ENCODE measurements around the gene OGFOD3. TPM values are rescaled to one million over a fixed set of nuclear protein-coding genes. Genes with fewer than 3 reads are reported as not detected.

The OGFOD3 gene
- total RNA-seq, 1 donor from 2014 or later, result 19.9 TPM

DNA sequence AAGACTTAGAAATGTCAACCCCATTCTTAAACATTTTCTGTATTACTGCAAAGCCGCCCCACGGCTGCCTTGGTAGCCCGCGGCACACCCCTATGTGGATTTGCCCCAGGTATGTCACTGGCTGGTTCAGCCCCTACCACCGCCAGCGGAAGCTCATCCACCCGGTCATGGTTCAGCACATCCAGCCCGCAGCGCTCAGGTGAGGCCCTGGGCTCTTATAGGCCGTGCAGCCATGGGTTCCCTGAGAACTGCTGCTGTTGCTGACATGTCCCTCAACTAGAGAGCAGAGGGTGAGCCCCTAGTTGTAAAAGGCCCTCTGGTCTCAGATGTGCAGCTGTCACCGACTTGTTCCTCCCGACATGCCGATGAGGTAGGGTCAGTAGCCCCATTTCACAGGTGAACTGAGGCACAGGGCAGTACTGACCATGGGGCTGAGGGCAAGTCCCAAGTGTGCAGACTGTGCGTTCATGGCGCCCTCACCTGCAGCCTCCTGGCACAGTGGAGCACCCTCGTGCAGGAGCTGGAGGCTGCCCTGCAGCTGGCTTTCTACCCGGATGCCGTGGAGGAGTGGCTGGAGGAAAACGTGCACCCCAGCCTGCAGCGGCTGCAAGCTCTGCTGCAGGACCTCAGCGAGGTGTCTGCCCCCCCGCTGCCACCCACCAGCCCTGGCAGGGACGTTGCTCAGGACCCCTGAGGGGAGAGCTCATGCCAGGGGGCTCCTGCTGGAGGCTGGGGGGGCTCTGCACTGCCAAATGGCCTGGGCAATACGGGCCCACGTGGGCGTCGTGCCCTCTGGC lies 23.5 kb upstream of the OGFOD3 start:
- TF ChIP-seq, protein P1, sequence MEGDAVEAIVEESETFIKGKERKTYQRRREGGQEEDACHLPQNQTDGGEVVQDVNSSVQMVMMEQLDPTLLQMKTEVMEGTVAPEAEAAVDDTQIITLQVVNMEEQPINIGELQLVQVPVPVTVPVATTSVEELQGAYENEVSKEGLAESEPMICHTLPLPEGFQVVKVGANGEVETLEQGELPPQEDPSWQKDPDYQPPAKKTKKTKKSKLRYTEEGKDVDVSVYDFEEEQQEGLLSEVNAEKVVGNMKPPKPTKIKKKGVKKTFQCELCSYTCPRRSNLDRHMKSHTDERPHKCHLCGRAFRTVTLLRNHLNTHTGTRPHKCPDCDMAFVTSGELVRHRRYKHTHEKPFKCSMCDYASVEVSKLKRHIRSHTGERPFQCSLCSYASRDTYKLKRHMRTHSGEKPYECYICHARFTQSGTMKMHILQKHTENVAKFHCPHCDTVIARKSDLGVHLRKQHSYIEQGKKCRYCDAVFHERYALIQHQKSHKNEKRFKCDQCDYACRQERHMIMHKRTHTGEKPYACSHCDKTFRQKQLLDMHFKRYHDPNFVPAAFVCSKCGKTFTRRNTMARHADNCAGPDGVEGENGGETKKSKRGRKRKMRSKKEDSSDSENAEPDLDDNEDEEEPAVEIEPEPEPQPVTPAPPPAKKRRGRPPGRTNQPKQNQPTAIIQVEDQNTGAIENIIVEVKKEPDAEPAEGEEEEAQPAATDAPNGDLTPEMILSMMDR (IDR thresholded peaks at IDR 0.05), result no peak
- no peaks in the 10 kb centered on the region for H3K27me3 Mint-ChIP-seq (ENCODE audit: low read depth)
- H3K9me3 Mint-ChIP-seq (ENCODE audit: low read depth), result no peaks in the 10 kb centered on the region
- no peak overlapping the region for H3K27ac Mint-ChIP-seq (ENCODE audit: unreplicated experiment)
- peaks cover 3% of the 10 kb centered on the region for H3K4me1 Mint-ChIP-seq (ENCODE audit: low read depth)
- H3K36me3 Mint-ChIP-seq (ENCODE audit: low read depth), result no peaks in the 10 kb centered on the region
- H3K4me3 Mint-ChIP-seq (ENCODE audit: unreplicated experiment), result no peak overlapping the region
- no peak for DNase-seq (ENCODE audit: low spot score)

DNA sequence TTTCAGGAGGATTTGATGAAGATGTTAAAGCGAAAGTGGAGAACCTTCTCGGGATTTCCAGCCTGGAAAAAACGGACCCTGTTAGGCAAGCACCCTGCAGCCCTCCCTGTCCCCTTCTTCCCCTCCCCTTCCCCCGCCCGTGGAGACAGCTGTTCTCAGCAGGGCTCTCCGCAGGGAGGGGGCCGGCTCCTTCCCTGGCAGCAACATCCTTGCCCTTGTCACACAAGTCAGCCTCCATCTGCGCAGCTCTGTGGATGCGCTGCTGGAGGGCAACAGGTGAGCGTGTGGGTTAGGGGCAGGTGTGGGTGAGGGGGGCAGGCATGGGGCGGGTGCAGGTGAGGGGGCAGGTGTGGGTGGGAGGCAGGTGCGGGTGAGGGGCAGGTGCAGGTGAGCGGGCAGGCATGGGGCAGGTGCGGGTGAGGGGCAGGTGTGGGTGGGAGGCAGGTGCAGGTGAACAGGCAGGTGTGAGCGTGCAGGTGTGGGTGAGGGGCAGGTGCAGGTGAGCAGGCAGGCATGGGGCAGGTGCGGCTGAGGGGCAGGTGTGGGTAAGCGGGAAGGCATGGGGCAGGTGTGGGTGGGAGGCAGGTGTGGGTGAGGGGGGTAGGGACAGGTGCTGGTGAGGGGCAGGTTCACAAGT lies 22.7 kb upstream of the OGFOD3 start:
- TF ChIP-seq, protein P1 (IDR thresholded peaks at IDR 0.05), result no peak
- H3K4me1 Mint-ChIP-seq (ENCODE audit: low read depth), result no peaks in the 10 kb centered on the region
- H3K27me3 Mint-ChIP-seq (ENCODE audit: low read depth), result no peaks in the 10 kb centered on the region
- H3K27ac Mint-ChIP-seq (ENCODE audit: unreplicated experiment), result no peak overlapping the region
- no peaks in the 10 kb centered on the region for H3K9me3 Mint-ChIP-seq (ENCODE audit: low read depth)
- no peak overlapping the region for H3K4me3 Mint-ChIP-seq (ENCODE audit: unreplicated experiment)
- no peaks in the 10 kb centered on the region for H3K36me3 Mint-ChIP-seq (ENCODE audit: low read depth)
- no peak for DNase-seq (ENCODE audit: low spot score)

DNA sequence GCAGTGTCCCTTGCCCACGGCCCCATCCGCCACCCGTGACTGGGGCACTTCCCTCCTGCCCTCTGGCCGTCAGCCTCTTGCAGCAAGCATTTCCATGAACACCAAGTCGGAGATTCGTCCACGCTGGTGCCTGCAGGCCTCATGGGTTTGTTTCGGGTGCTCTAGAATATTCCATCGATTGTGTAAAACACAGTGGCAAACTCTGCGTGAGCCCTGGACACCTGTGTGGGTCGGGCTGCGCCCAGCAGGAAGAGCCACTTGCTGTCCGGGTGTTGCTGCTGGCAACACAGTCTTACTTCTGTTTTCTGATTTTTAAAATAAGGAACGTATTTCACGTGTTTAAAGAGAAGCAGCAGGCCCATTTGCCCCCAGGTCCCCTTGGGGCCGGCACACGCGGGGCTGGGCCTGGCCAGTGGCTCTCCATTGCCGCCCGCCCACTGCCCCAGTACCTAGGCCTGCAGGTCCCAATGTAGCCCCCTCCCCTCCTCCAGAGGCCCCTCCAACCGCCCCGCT lies 22.1 kb upstream of the OGFOD3 start:
- no peaks in the 10 kb centered on the region for H3K4me1 Mint-ChIP-seq (ENCODE audit: low read depth)
- no peak overlapping the region for H3K27ac Mint-ChIP-seq (ENCODE audit: unreplicated experiment)
- no peaks in the 10 kb centered on the region for H3K27me3 Mint-ChIP-seq (ENCODE audit: low read depth)
- H3K9me3 Mint-ChIP-seq (ENCODE audit: low read depth), result no peaks in the 10 kb centered on the region
- no peak overlapping the region for H3K4me3 Mint-ChIP-seq (ENCODE audit: unreplicated experiment)
- no peaks in the 10 kb centered on the region for H3K36me3 Mint-ChIP-seq (ENCODE audit: low read depth)
- TF ChIP-seq, protein P1 (IDR thresholded peaks at IDR 0.05), result no peak
- DNase-seq (ENCODE audit: low spot score), result no peak

DNA sequence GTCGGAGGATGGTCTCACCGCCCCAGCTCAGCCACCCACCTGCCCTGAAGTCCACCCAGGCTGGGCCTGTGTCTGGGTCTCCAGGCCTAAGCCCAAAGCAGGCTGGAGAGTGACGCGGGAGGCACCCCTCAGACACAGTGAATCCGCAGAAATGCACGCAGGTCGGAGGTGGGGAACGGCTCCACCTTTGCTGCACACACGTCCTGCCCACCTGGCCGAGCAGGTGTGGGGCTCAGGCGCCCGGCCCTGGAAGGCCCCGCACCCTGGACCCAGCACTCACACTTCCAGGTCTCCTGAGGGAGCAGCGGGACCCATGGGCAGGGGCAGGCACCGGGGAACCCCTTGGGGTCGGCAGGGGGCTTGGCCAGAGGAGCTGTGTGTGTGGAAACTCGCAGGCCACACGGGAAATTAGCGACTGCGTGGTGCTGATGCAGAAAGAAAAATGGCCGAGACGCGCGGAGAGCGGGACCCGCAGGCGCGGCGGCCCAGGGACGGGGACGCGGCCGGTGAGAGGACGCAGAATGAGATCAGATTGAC lies 21.5 kb upstream of the OGFOD3 start:
- H3K4me1 Mint-ChIP-seq (ENCODE audit: low read depth), result peaks cover 3% of the 10 kb centered on the region
- no peaks in the 10 kb centered on the region for H3K9me3 Mint-ChIP-seq (ENCODE audit: low read depth)
- no peaks in the 10 kb centered on the region for H3K36me3 Mint-ChIP-seq (ENCODE audit: low read depth)
- DNase-seq (ENCODE audit: low spot score), result no peak
- TF ChIP-seq, protein P1 (IDR thresholded peaks at IDR 0.05), result no peak
- no peaks in the 10 kb centered on the region for H3K27me3 Mint-ChIP-seq (ENCODE audit: low read depth)
- no peak overlapping the region for H3K4me3 Mint-ChIP-seq (ENCODE audit: unreplicated experiment)
- H3K27ac Mint-ChIP-seq (ENCODE audit: unreplicated experiment), result no peak overlapping the region

DNA sequence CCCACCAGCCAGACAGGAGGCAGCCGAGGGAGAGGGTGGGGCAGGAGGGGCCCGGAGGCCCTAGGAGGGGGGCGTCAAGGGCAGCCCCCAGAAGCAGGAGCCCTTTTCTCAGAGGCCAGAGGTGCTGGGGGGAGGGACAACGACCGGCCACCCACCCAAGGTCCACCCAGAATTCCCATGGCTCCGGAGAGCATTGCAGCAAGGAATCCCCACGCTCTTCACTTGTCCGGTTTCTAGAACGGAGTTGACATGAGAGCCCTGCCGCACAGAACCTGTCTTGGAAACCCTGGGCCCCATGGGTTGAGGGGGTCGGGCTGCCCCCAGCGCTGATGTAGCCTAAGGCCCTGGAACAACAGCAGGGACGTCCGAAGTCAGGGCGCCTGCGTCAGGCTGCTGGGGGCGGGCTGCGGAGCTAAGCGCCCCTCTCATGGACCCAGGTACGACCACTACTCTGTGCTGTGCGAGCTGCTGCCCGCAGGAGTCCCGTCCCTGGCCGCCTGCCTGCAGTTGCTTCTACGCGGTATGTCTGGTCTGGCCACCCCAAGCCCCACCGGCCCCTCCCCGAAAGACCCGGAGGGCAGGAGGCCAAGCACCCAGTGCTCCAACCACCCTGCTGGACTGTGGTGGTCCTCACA lies 20.9 kb upstream of the OGFOD3 start:
- Mint-ChIP-seq H3K27me3 (ENCODE audit: low read depth) (no peaks in the 10 kb centered on the region), H3K4me1 (ENCODE audit: low read depth) (peaks cover 3% of the 10 kb centered on the region), H3K27ac (ENCODE audit: unreplicated experiment) (no peak overlapping the region), H3K36me3 (ENCODE audit: low read depth) (no peaks in the 10 kb centered on the region), H3K4me3 (ENCODE audit: unreplicated experiment) (no peak overlapping the region), H3K9me3 (ENCODE audit: low read depth) (no peaks in the 10 kb centered on the region)
- TF ChIP-seq, protein P1 (IDR thresholded peaks at IDR 0.05), result no peak
- no peak for DNase-seq (ENCODE audit: low spot score)
